Kidney (tissue), 2 donors: ENCODE results near the gene CELF3. TPM values are rescaled to one million over a fixed set of nuclear protein-coding genes. Genes with fewer than 3 reads are reported as not detected.

Experiments
- polyA plus RNA-seq: library from polyadenylated mRNA; stranded (reverse); fragments of 350-450 nt; fragmentation: Illumina TruSeq; extraction: RNeasy Lipid Tissue Mini Kit (QIAGEN cat#74804); gene quantifications from one replicate; pipeline ENCODE4 v1.2.3, GENCODE V29; 2014; ENCODE audit warnings: low read depth, low replicate concordance; ENCODE audit not compliant: insufficient read depth
- total RNA-seq: library from RNA; stranded (reverse); fragmentation: NEBNext Ultra II Directional; extraction: Animal tissue kit (Norgen Biotek cat#: 25700); gene quantifications from one replicate; pipeline ENCODE4 v1.2.1, GENCODE V29; 2021
- donor health status: DM: yes; HTN: yes; CAD: no.

The CELF3 gene
- total and polyA plus RNA-seq, 2 donors from 2014 or later = 0.39 TPM; not detected in 1

Other genes starting within 250 kb of the CELF3 start
- 41.6 TPM for gene CGN, start 205.4 kb downstream of the CELF3 start, total RNA-seq
- gene CGN, start 205.4 kb downstream of the CELF3 start, polyA plus RNA-seq = 24.0 TPM
- 12.9 TPM for gene TUFT1, start 176.5 kb downstream of the CELF3 start, total RNA-seq
- 8.9 TPM for gene TUFT1, start 176.5 kb downstream of the CELF3 start, polyA plus RNA-seq
- 46.3 TPM for gene SNX27, start 104.8 kb downstream of the CELF3 start, total RNA-seq
- 13.5 TPM for gene SNX27, start 104.8 kb downstream of the CELF3 start, polyA plus RNA-seq
- gene RIIAD1, start 4.7 kb upstream of the CELF3 start, total RNA-seq = not detected
- 4.0 TPM for gene RIIAD1, start 4.7 kb upstream of the CELF3 start, polyA plus RNA-seq
- gene MRPL9, start 46.7 kb upstream of the CELF3 start, total RNA-seq = 65.3 TPM
- 87.1 TPM for gene MRPL9, start 46.7 kb upstream of the CELF3 start, polyA plus RNA-seq
- 13.5 TPM for gene TDRKH, start 73.7 kb upstream of the CELF3 start, total RNA-seq
- gene TDRKH, start 73.7 kb upstream of the CELF3 start, polyA plus RNA-seq = 5.3 TPM
- gene LINGO4, start 88.6 kb upstream of the CELF3 start, total RNA-seq = 0.41 TPM
- 0.32 TPM for gene LINGO4, start 88.6 kb upstream of the CELF3 start, polyA plus RNA-seq
- 19.1 TPM for gene RORC, start 115.0 kb upstream of the CELF3 start, total RNA-seq
- gene RORC, start 115.0 kb upstream of the CELF3 start, polyA plus RNA-seq = 34.5 TPM
- 0.57 TPM for gene C2CD4D, start 123.0 kb upstream of the CELF3 start, total RNA-seq
- gene C2CD4D, start 123.0 kb upstream of the CELF3 start, polyA plus RNA-seq = 0.43 TPM
- gene THEM5, start 136.9 kb upstream of the CELF3 start, total RNA-seq = not detected
- gene THEM5, start 136.9 kb upstream of the CELF3 start, polyA plus RNA-seq = not detected
- gene THEM4, start 192.7 kb upstream of the CELF3 start, total RNA-seq = 17.5 TPM
- 27.9 TPM for gene THEM4, start 192.7 kb upstream of the CELF3 start, polyA plus RNA-seq